Stimulated activated CD4-positive, alpha-beta T cell treated with anti-CD3 and anti-CD28 coated beads, Interleukin-4, amount 100 ng/mL, for 48 hours (primary cell): ENCODE results near the gene CNTN4.
"Not testable (repeated sequence)": the region's sequence is repeated elsewhere in the genome, so short reads cannot be mapped to it uniquely, and the experiment has no call there.

Experiments used
- DNase-seq, 2 donors: peaks; one replicate each; pipeline ENCODE4 v3.0.0-alpha.2; 2020; ENCODE audit warnings: low read depth in 2 of 2

CNTN4 gene

DNA sequence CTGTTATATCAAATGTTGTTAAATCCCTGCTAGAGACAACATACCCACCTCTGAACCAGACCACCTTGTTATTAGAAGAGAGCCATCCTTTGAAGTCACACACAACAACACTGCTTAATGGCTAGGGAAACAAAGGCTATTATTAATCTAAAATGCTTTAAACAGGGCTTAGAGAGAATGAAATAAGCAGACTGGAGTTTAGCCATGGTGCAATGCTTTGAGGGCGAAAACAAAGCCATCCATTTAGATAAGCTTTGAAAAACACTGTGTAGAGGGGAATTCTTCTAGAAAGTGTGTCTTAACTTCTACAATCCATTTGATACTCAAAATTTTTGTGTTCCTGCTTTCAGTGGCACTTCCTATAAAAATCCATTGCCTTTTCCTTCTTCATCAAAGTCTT is 862.9 kb downstream of the CNTN4 start:
- DNase-seq = no peak

DNA sequence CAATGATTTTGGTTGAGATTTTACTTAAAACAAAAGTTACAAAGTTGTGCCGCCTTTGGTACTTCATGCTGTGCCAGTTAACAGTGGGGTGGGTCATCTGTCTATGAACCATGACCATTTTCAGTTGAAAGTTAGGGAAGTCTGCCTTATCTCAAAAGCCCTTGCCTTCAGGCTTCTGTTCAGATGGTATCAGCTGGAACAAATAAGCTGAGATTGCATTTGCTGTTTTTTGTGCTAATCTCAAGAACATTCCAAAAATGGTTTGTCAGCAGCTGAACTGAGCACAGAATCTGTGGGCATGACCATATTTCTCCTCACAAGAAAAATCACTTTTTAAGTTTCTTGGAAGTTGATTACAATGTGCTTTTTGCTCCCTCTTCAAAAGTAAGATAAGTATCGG is 869.2 kb downstream of the CNTN4 start:
- DNase-seq = no peak

GRCh38 chr3:2968475-2968874 is 869.8 kb downstream of the CNTN4 start:
- DNase-seq = no peak

- no peak for DNase-seq
Observed at GRCh38 chr3:2976212-2976611, 877.5 kb downstream of the CNTN4 start.

- no peak for DNase-seq
Observed at GRCh38 chr3:2976796-2977195, 878.1 kb downstream of the CNTN4 start.

- no peak for DNase-seq
Observed at GRCh38 chr3:2978977-2979732, 880.5 kb downstream of the CNTN4 start.

DNA sequence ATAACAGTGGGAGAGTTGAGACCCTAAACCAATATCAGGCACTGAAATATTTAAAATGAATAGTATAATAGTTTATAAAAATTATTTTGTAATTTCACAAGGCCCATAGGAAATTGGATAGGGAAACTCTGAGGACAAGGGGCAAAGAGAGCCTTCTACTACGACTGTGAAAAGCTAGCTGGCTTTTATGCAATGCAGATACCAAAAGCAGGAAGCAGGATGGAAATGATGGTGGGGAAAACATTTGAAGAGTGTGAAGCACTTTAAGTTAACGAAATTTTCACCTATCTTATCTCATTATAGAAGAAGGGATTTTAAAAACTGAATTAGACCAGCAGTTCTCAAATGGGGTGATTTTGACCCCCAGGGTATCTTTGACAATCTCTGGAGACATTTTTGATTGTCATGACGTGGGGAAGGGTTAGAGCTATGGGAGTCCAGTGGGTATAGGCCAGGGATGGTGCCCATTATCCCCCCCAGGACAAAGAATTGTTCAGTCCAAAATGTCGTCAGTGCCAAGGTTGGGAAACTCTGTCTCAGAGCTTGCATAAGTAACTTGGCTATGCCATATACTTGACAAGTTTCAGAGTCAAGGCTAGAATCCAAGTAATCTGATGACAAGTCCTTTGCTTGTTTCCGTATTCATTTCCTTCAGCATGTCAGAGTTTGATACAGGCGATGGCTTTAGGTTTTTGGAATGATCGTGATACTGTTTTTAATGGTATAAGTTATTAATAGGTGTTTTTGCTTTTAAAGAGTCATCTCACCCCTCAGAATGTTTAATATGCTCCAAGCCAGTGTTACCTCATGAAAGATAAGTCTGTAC is 885.6 kb downstream of the CNTN4 start:
- no peak for DNase-seq

GRCh38 chr3:2984831-2985220 is 886.2 kb downstream of the CNTN4 start:
- no peak for DNase-seq

- DNase-seq = no peak
Observed at GRCh38 chr3:2985479-2985878, 886.8 kb downstream of the CNTN4 start.

DNA sequence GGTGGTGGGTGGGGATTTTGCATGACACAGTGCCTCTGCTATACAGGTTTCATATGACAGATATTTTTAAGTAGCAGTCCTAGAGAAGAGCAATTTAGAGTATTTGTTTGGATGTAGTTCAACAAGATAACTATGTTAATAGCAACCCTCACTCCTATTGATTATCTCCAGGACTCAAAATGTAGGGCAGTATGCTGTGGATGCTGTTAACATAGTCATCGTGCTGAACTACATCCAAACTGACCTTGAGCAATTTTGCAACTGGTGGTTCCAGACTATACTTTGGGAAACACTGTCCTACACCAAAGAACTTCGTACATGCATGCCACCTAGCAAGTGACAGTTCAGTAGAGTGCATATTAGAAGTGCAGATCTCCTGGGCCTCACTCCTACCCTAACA is 893.9 kb downstream of the CNTN4 start:
- DNase-seq = no peak

DNA sequence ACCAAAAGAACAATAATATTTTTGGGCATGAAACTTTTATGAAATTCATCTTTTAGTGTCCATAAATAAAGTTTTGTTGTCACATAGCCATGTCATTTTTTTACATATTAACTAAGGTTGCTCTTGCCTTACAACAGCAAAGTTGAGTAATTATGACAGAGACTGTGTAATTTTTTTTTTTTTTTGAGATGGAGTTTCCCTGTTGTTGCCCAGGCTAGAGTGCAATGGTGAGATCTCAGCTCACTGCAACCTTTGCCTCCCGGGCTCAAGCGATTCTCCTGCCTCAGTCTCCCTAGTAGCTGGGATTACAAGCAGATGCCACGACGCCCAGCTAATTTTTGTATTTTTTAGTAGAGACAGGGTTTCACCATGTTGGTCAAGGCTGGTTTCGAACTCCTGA is 894.5 kb downstream of the CNTN4 start:
- not testable (repeated sequence) for DNase-seq

DNA sequence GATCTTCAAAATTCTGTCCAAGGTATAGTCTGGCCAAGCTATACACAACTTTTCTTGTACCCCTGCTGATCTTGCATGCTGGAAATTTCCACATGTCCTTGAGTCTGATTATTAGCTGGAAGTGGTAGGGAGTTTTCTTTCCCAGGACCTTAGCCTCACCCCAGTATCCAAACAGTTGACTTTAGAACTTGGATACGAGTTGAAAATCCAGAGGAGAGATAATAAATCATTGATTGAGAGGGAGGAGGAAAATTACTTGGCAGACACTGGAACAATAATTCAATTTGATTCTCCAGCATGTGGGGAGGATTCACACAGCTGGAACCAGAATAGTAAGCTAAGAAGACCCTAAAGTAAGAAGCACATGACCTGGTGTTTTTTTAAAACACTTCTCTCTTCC is 895.1 kb downstream of the CNTN4 start:
- DNase-seq = no peak

GRCh38 chr3:2995195-2995594 is 896.5 kb downstream of the CNTN4 start:
- no peak for DNase-seq

DNA sequence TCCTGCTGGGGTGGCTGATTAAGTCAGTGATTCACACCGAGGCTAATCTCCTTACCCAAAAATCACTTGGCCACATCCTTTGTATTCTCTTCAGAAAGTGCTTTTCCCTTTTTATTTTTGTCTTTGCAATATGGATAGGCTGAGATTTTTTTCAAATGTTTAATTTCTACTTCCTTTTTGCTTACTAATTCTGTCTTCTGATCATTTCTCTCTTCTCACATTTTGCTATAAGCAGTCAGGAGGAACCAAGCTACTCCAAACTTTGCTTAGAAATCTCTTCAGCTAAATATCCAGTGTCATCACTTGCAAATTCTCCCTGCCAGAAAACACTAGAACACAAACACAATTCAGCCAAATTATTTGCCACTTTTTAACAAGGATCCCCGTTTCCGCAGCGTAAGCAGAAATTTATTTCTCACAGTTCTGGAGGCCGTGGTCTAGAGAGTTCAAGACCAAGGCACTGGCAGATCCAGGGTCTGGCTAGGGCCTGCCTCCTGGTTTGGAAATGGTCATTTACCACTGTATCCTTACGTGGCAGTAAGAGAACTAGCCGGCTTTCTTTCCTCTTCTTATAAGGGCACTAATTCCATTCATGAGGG is 906.6 kb downstream of the CNTN4 start:
- DNase-seq = no peak

DNA sequence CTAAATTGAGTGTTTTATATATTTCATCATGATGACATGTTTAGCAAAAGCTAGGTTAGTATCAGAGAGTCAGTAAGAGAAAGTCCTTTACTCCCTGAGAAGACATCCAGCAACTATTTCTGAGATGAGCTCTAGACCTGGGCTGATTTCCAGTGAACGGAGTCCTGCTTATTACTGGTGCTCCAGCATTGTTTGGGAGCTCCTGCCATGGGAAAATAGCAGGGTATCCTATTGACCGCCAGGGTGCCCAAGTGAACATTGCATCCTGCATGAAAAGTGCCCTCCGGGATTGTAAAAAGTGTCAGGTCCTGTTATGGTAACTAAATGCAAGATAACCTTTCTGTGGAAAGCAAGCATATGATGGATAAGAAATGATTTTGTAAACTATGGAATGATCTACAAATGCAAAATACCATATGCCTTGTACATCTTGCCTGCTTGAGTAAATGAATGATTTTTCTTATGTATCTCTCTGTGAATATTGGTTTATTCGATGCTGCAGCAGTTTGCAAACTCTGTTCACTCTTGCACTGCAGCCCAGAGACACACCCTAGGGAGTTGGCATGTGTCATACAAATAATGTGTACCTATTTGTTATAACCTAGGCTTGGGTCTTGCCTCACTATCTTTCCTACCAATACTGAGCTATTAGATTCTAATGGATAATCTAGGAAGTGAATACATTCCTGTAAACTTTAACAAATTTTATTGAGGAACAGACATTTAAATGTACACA is 914.8 kb downstream of the CNTN4 start:
- DNase-seq = no peak

GRCh38 chr3:3015185-3016089 is 916.8 kb downstream of the CNTN4 start:
- no peak for DNase-seq

DNA sequence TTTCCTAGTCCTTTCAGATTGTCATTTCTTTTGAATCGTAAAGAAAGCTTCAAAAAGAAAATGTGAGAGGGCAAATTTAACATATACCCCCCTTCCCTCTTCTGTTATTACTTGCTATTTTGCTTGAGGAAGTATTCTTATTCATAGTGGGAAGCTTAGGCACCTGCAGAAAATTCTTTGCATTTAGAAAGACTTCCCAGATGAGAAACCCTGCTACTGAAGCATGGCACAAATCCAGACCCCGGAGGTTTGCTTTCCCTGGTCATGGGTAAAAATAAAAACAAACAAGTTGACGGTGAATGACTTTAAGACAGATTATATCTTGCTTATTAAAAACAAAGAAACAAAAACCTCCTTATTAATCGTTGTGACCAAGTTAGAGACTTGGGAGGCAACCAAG is 917.6 kb downstream of the CNTN4 start:
- DNase-seq = no peak

DNA sequence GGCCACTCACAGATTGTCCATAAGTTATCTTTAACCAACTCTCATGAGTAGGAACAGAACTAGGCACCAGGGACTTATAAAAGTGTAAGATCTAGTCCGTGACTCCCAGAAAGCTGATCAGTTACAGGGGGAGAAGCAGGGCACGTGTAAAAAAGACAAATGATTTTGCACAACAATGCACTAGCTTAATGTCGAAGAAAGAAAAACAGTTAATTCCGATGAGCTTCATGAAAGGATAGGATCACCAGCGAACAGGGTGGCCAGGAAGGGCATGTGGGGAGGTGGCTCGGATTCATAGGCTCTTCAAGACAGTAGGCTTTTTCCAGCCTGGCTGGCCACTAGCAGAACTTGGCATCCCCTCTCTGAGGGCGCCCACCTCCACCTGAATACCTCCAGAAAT is 921.5 kb downstream of the CNTN4 start:
- no peak for DNase-seq

DNA sequence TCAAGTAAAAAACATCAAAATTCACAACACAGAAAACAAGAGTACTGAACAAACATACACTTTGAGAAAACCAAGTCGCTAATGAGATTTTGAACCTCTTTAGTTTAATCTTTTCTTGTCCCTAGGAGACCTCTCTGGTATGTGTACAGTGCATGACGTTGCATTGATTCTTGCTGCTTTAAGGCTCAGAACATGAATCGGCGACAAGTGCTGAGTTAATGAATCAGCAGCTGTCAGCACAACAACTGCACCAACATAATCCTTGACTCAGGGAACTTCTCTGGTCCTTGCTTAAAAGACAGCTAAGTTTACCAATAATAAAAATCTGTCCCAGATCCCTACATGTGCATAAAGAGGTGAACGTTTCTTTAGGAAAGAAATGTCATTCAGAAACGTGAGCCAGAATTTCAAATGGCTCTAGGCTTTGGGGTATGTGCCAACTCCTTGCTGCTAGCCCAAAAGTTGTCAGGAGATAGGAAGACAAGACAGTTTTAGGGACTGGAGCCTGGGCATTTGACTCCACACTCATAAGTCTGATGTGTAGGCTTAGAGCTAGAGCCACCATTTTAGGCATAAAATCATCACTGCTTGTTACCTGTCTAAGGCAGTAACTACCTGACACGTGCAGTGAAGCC is 924.6 kb downstream of the CNTN4 start:
- no peak for DNase-seq

DNA sequence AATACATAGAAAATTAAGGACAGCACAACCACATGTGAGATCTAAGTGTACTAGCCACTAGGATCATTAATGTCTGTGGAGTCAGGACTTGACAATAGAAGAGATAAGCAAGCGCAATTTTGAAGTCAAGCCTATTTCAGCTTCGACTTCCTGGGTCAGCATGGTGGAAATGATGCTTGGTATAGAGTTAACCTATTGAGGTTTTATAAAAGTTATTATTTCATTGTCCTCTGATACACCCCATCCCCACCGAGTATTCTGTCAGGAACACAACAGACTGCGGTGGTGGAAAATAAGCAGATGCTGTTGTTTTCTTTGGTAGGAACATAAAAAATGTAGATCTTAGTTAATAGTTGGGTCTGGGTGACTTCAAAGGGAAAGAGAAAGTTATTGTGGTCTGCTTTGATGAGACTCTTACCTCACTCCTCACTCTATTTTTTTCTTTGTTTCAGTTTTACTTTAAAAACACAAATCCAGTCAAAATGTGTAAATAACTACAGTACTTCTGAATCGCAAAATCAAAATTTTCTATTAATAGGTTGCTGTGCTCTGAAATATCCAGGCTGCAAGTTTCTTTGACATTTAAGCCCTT is 929.4 kb downstream of the CNTN4 start:
- no peak for DNase-seq
